HG03108 (cell line): ENCODE results near the gene TMEM63A.

Experiments used
- ATAC-seq: cut with Tn5 transposase; IDR thresholded peaks from one replicate; pipeline ENCODE4 v1.9.1; 2021; ENCODE audit warnings: moderate library complexity; ENCODE audit not compliant: unreplicated experiment

The TMEM63A gene

GRCh38 chr1:225886159-225887029 is 4.2 kb upstream of the TMEM63A start:
- no peak for ATAC-seq

- ATAC-seq: no peak
These were observed 3.2 kb upstream of the TMEM63A start for GRCh38 chr1:225885336-225885735.

GRCh38 chr1:225883616-225884265 is 1.6 kb upstream of the TMEM63A start:
- ATAC-seq: no peak

- peak; percentile 24 for ATAC-seq
These were observed 775 bp upstream of the TMEM63A start for GRCh38 chr1:225882694-225883615.

- no peak for ATAC-seq
These were observed 860 bp downstream of the TMEM63A start for GRCh38 chr1:225881081-225881958.

GRCh38 chr1:225880636-225881035 is 1.5 kb downstream of the TMEM63A start:
- no peak for ATAC-seq

- ATAC-seq: no peak
These were observed 2.0 kb downstream of the TMEM63A start for GRCh38 chr1:225880222-225880588.

- no peak for ATAC-seq
These were observed 2.5 kb downstream of the TMEM63A start for GRCh38 chr1:225879521-225880221.

GRCh38 chr1:225878282-225878681 is 3.9 kb downstream of the TMEM63A start:
- no peak for ATAC-seq

GRCh38 chr1:225877580-225877979 is 4.6 kb downstream of the TMEM63A start:
- ATAC-seq: no peak

- no peak for ATAC-seq
These were observed 5.2 kb downstream of the TMEM63A start for GRCh38 chr1:225876900-225877510.

GRCh38 chr1:225875044-225875815 is 7.0 kb downstream of the TMEM63A start:
- ATAC-seq: no peak

GRCh38 chr1:225874431-225874830 is 7.7 kb downstream of the TMEM63A start:
- no peak for ATAC-seq

- ATAC-seq: no peak
These were observed 8.8 kb downstream of the TMEM63A start for GRCh38 chr1:225873281-225873850.

- ATAC-seq: no peak
These were observed 10.1 kb downstream of the TMEM63A start for GRCh38 chr1:225872075-225872430.

GRCh38 chr1:225871359-225872074 is 10.7 kb downstream of the TMEM63A start:
- no peak for ATAC-seq

- ATAC-seq: no peak
These were observed 11.3 kb downstream of the TMEM63A start for GRCh38 chr1:225870911-225871310.
